Tibial nerve (tissue), 4 donors: Measurements from ENCODE around the gene E2F2. TPM values are rescaled to one million over a fixed set of nuclear protein-coding genes. Genes with fewer than 3 reads are reported as not detected.

ENCODE experiments used
- DNase-seq, 2 donors: peaks; one replicate each; pipeline ENCODE4 v3.0.0-alpha.2; 2019; ENCODE audit warnings: low spot score in 2 of 2
- H3K27ac ChIP-seq, 4 donors: fragments of 200-600 bp; sonication (generic) in 3 of 4; one replicate each; pipeline ENCODE4 v1.5.1; 2017 to 2019; ENCODE audit warnings: mild to moderate bottlenecking in 1 of 4
- H3K27me3 ChIP-seq, 2 donors: fragments of 200-600 bp; sonication (generic) in 1 of 2; one replicate each; pipeline versions ENCODE4 v1.5.1 to v1.6.0; 2017 to 2019
- H3K36me3 ChIP-seq, 3 donors: fragments of 200-600 bp; sonication (generic); one replicate each; pipeline ENCODE4 v1.5.1; 2018 to 2019
- H3K4me1 ChIP-seq, 4 donors: fragments of 200-600 bp; sonication (generic) in 3 of 4; one replicate each; pipeline ENCODE4 v1.5.1; 2017 to 2019
- H3K4me3 ChIP-seq, 4 donors: fragments of 200-600 bp; sonication (generic) in 3 of 4; one replicate each; pipeline ENCODE4 v1.5.1; 2017 to 2019; ENCODE audit warnings: mild to moderate bottlenecking in 1 of 4, moderate library complexity in 1 of 4
- H3K9me3 ChIP-seq, 4 donors: fragments of 200-600 bp; sonication (generic) in 3 of 4; one replicate each; pipeline ENCODE4 v1.5.1; 2017 to 2019
- CTCF ChIP-seq, 5 experiments: fragments of 200-600 bp in 3 of 5; fragments of 450-650 bp in 2 of 5; sonication (generic) in 3 of 5; IDR thresholded peaks; one replicate each; pipeline ENCODE4 v1.5.1; 2016 to 2019; ENCODE audit warnings: antibody characterized with exemption in 5 of 5, mild to moderate bottlenecking in 3 of 5, moderate library complexity in 2 of 5
- EP300 ChIP-seq, 2 donors: sonication (generic); formaldehyde crosslinking; IDR thresholded peaks; one replicate each; pipeline ENCODE4 v1.6.1; 2017; ENCODE audit warnings: antibody characterized with exemption in 2 of 2, mild to moderate bottlenecking in 1 of 2
- POLR2A ChIP-seq, 2 donors: fragments of 450-650 bp; IDR thresholded peaks; one replicate each; pipeline ENCODE4 v1.6.1; 2017; ENCODE audit warnings: antibody characterized with exemption in 2 of 2, mild to moderate bottlenecking in 2 of 2, moderate library complexity in 2 of 2
- WGBS, 2 donors: methylation state at CpG; one replicate each; pipeline ENCODE4 v1.1.5; 2018; 5-methylcytosine and 5-hydroxymethylcytosine counted together
- total RNA-seq, 4 donors: library from RNA; depleted of rRNA; stranded (reverse); fragments of >200 nt; gene quantifications; one replicate each; pipeline ENCODE4 v1.1.0, GENCODE V29; 2016

E2F2 gene
- total RNA-seq: under 1 TPM in 3 of 4 donors, not detected in 1; 0.20 to 0.30 (median 0.21) TPM

- Histone ChIP-seq H3K36me3 (no peaks in the 10 kb centered on the region), H3K4me3 (peak within 1 kb of the TSS; percentile 34 to 55 (median 48)), H3K27me3 (peaks cover 0 to 4% of the 10 kb centered on the region in 2 donors), H3K4me1 (peaks cover 0 to 44% (median 28%) of the 10 kb centered on the region in 4 donors), H3K27ac (peak within 1 kb of the TSS in 3 of 4 donors; percentile 53 to 68 (median 55)), H3K9me3 (no peaks in the 10 kb centered on the region)
- WGBS, 2 donors: 0 to 1% methylated on average over 47 to 53 of the region's 85 CpGs
- DNase-seq: peak; percentile 72
- no peak for TF ChIP-seq POLR2A (IDR thresholded peaks at IDR 0.05)
- peak in 3 of 5 experiments; percentile 9 to 40 (median 15) for TF ChIP-seq CTCF (IDR thresholded peaks at IDR 0.05)
- peak in 1 of 2 donors; percentile 58 for TF ChIP-seq EP300 (IDR thresholded peaks at IDR 0.05)
Measured at GRCh38 chr1:23530747-23531561, at the start of gene E2F2. E2F2 (minus strand) TSS chr1:23531233; CDS start chr1:23530793, 440 bp downstream.

- H3K36me3 ChIP-seq: no peaks in the 10 kb centered on the region
- DNase-seq: no peak
- no peak for TF ChIP-seq POLR2A (IDR thresholded peaks at IDR 0.05)
- no peak for TF ChIP-seq CTCF (IDR thresholded peaks at IDR 0.05)
- TF ChIP-seq EP300 (IDR thresholded peaks at IDR 0.05): no peak
- WGBS, 2 donors: 88 to 94% methylated on average over 6 of the region's 6 CpGs
- peaks cover 0 to 35% (median 31%) of the 10 kb centered on the region in 4 donors for H3K4me1 ChIP-seq
- H3K4me3 ChIP-seq: no peak overlapping the region
- H3K9me3 ChIP-seq: no peaks in the 10 kb centered on the region
- H3K27me3 ChIP-seq: no peaks in the 10 kb centered on the region
- peak overlapping the region in 3 of 4 donors; percentile 73 to 91 (median 83) for H3K27ac ChIP-seq
Measured at GRCh38 chr1:23578997-23579363, 47.9 kb upstream of the E2F2 start.

- no peaks in the 10 kb centered on the region for H3K27me3 ChIP-seq
- peak overlapping the region in 3 of 4 donors; percentile 73 to 91 (median 83) for H3K27ac ChIP-seq
- H3K36me3 ChIP-seq: no peaks in the 10 kb centered on the region
- H3K9me3 ChIP-seq: no peaks in the 10 kb centered on the region
- DNase-seq: no peak
- TF ChIP-seq POLR2A (IDR thresholded peaks at IDR 0.05) (no peak), CTCF (IDR thresholded peaks at IDR 0.05) (no peak), EP300 (IDR thresholded peaks at IDR 0.05) (no peak)
- 80 to 87% methylated on average over 4 of the region's 4 CpGs for WGBS, 2 donors
- no peak overlapping the region for H3K4me3 ChIP-seq
- H3K4me1 ChIP-seq: peaks cover 0 to 35% (median 31%) of the 10 kb centered on the region in 4 donors
Measured at GRCh38 chr1:23578311-23578996, 47.4 kb upstream of the E2F2 start.

GRCh38 chr1:23577056-23578004 is 46.3 kb upstream of the E2F2 start:
- H3K4me1 ChIP-seq: peaks cover 0 to 40% (median 31%) of the 10 kb centered on the region in 4 donors
- DNase-seq: no peak
- peak in 1 of 2 donors; percentile 23 for TF ChIP-seq EP300 (IDR thresholded peaks at IDR 0.05)
- TF ChIP-seq POLR2A (IDR thresholded peaks at IDR 0.05): no peak
- peak overlapping the region; percentile 26 to 91 (median 78) for H3K27ac ChIP-seq
- H3K9me3 ChIP-seq: no peaks in the 10 kb centered on the region
- no peaks in the 10 kb centered on the region for H3K27me3 ChIP-seq
- H3K4me3 ChIP-seq: no peak overlapping the region
- no peaks in the 10 kb centered on the region for H3K36me3 ChIP-seq
- 12 to 24% methylated on average over 11 of the region's 11 CpGs for WGBS, 2 donors
